HL-60 (cell line): ENCODE measurements around the gene SP3.

Experiments used
- CTCF ChIP-seq: IDR thresholded peaks from one replicate; pipeline ENCODE4 v1.5.1; 2011; ENCODE audit warnings: low read length, control low read depth, inconsistent platforms; ENCODE audit not compliant: insufficient read depth
- TF ChIP-seq, protein P1 (sequence below): IDR thresholded peaks from 2 replicates; pipeline ENCODE4 v1.6.1; 2012; ENCODE audit warnings: low read depth; ENCODE audit not compliant: insufficient replicate concordance

GRCh38 chr2:173881461-173881860 is 83.7 kb downstream of the SP3 start:
- TF ChIP-seq CTCF = no peak
- TF ChIP-seq, protein P1, sequence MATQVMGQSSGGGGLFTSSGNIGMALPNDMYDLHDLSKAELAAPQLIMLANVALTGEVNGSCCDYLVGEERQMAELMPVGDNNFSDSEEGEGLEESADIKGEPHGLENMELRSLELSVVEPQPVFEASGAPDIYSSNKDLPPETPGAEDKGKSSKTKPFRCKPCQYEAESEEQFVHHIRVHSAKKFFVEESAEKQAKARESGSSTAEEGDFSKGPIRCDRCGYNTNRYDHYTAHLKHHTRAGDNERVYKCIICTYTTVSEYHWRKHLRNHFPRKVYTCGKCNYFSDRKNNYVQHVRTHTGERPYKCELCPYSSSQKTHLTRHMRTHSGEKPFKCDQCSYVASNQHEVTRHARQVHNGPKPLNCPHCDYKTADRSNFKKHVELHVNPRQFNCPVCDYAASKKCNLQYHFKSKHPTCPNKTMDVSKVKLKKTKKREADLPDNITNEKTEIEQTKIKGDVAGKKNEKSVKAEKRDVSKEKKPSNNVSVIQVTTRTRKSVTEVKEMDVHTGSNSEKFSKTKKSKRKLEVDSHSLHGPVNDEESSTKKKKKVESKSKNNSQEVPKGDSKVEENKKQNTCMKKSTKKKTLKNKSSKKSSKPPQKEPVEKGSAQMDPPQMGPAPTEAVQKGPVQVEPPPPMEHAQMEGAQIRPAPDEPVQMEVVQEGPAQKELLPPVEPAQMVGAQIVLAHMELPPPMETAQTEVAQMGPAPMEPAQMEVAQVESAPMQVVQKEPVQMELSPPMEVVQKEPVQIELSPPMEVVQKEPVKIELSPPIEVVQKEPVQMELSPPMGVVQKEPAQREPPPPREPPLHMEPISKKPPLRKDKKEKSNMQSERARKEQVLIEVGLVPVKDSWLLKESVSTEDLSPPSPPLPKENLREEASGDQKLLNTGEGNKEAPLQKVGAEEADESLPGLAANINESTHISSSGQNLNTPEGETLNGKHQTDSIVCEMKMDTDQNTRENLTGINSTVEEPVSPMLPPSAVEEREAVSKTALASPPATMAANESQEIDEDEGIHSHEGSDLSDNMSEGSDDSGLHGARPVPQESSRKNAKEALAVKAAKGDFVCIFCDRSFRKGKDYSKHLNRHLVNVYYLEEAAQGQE = no peak
